Spinal cord (tissue), 10 donors: Measurements from ENCODE around the gene BRAF. TPM values are rescaled to one million over a fixed set of nuclear protein-coding genes. Genes with fewer than 3 reads are reported as not detected.
"Not testable (repeated sequence)": the region's sequence is repeated elsewhere in the genome, so short reads cannot be mapped to it uniquely, and the experiment has no call there.

Experiments used
- DNase-seq, 6 donors: peaks; one replicate each; pipeline versions ENCODE4 v3.0.0 to v3.0.0-alpha.2; 2013 to 2015; ENCODE audit warnings: low spot score in 6 of 6, low read depth in 4 of 6
- H3K27ac ChIP-seq: one replicate; pipeline ENCODE4 v1.5.1; 2013; ENCODE audit warnings: low read depth, low read length, control low read depth
- H3K27me3 ChIP-seq: one replicate; pipeline ENCODE4 v1.6.1; 2013; ENCODE audit warnings: low read length; ENCODE audit not compliant: control insufficient read depth, insufficient read depth
- H3K36me3 ChIP-seq: one replicate; pipeline ENCODE4 v1.6.1; 2013; ENCODE audit warnings: low read length; ENCODE audit not compliant: control insufficient read depth, insufficient read depth
- H3K4me1 ChIP-seq: one replicate; pipeline ENCODE4 v1.6.1; 2013; ENCODE audit warnings: low read length; ENCODE audit not compliant: control insufficient read depth, insufficient read depth
- H3K4me3 ChIP-seq: one replicate; pipeline ENCODE4 v1.5.1; 2013; ENCODE audit warnings: low read depth, low read length, control low read depth
- H3K9me3 ChIP-seq: one replicate; pipeline ENCODE4 v1.6.1; 2013; ENCODE audit warnings: low read length; ENCODE audit not compliant: control insufficient read depth, insufficient read depth
- WGBS: methylation state at CpG from one replicate; pipeline ENCODE4 v1.1.5; 2013; ENCODE audit warnings: missing lambda C conversion rate; ENCODE audit not compliant: insufficient coverage; 5-methylcytosine and 5-hydroxymethylcytosine counted together
- polyA plus RNA-seq, 2 donors: library from polyadenylated mRNA; unstranded; fragments of 120-200 nt; gene quantifications; one replicate each; pipeline ENCODE4 v1.2.1, GENCODE V29; 2013; ENCODE audit not compliant: insufficient read length in 2 of 2
- total RNA-seq, 2 donors: library from RNA; depleted of rRNA in 1 of 2; stranded (reverse); fragments of 120-200 nt in 1 of 2; fragments of >200 nt in 1 of 2; gene quantifications; one replicate each; pipeline versions ENCODE4 v1.2.3 to v1.2.4, GENCODE V29; 2013 to 2014
- donor health status: healthy.

The BRAF gene
- total and polyA plus RNA-seq, 4 donors, result 21.7 to 71.4 (median 31.1) TPM

GRCh38 chr7:140683657-140684056 is 241.1 kb downstream of the BRAF start:
- H3K4me3 ChIP-seq, result no peak overlapping the region
- no peaks in the 10 kb centered on the region for H3K9me3 ChIP-seq
- peaks cover 12% of the 10 kb centered on the region for H3K4me1 ChIP-seq
- peak in 2 of 6 donors; percentile 21 to 54 for DNase-seq
- H3K27ac ChIP-seq, result peak overlapping the region; percentile 52
- 39% methylated on average over 2 of the region's 3 CpGs for WGBS
- H3K27me3 ChIP-seq, result no peaks in the 10 kb centered on the region
- H3K36me3 ChIP-seq, result peaks cover 62% of the 10 kb centered on the region

DNA sequence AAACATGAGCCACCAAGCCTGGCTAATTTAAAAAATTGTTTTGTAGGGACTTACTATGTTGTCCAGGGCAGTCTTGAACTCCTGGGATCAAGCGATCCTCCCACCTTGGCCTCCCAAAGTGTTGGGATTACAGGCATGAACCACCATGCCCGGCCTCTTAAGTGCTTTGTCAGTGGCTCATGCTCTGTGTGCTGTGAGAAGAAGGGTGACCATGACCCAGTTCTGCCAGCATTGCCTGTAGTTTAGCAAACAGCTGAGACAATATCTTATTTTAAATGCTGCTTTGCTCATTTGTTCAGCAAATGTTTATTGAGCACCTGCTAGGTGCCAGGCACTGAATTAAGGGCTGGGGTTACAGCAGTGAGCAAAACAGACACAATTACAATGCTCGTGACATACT is 243.0 kb downstream of the BRAF start:
- H3K36me3 ChIP-seq, result peaks cover 53% of the 10 kb centered on the region
- DNase-seq, result no peak

DNA sequence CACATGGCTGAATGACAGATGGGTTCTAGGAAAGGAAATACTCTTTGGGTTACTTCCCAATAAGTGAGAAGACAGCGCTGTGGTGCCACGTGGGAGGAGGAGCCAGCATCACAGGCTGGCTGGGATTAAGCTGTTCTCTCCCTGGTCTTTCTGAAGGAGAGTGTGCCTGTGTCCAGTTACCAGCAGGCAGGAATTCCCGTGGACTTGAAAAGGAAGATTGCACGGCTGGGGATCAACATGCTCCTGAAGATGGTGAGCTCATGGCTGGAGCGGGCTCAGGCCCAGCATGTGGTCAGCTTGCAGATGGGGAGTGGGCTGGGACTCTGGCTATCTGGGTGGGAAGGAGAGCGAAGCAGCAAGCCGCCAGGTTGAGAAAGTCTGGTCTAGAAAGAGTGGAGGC is 243.8 kb downstream of the BRAF start:
- Histone ChIP-seq H3K4me1 (peaks cover 12% of the 10 kb centered on the region), H3K4me3 (no peak overlapping the region), H3K27ac (no peak overlapping the region), H3K9me3 (no peaks in the 10 kb centered on the region), H3K27me3 (no peaks in the 10 kb centered on the region), H3K36me3 (peaks cover 52% of the 10 kb centered on the region)
- no peak for DNase-seq
- WGBS, result 91% methylated on average over 7 of the region's 7 CpGs

More for the DNA sequence above, 243.0 kb downstream of the BRAF start:
- Histone ChIP-seq H3K4me3 (no peak overlapping the region), H3K27me3 (no peaks in the 10 kb centered on the region), H3K4me1 (peaks cover 12% of the 10 kb centered on the region), H3K9me3 (no peaks in the 10 kb centered on the region), H3K27ac (no peak overlapping the region)
- WGBS, result 100% methylated on average over 2 of the region's 3 CpGs

DNA sequence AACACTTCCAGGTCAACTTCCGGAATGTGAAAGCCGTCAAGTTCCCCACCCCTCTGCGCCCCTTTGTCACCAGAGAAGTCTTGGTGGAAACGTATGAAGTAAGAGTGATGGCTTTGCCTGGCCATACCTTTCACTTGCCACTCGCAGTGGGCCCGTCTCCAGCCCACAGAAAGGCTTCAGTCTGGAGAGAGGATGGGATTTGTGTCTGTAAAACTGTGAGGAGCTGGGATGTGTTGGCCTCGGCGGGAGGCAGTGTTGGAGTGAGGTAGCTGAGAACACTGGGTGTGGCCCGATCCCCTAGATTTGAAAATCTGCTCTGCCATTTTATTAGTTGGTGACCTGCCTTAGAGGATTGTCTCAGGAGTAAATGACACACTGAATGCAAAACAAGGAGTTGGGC is 245.5 kb downstream of the BRAF start:
- Histone ChIP-seq H3K9me3 (no peaks in the 10 kb centered on the region), H3K36me3 (peaks cover 41% of the 10 kb centered on the region), H3K4me1 (peaks cover 21% of the 10 kb centered on the region), H3K27ac (no peak overlapping the region), H3K27me3 (no peaks in the 10 kb centered on the region), H3K4me3 (no peak overlapping the region)
- WGBS, result 95% methylated on average over 5 of the region's 9 CpGs
- DNase-seq, result no peak

- 93% methylated on average over 5 of the region's 7 CpGs for WGBS
- Histone ChIP-seq H3K27me3 (no peaks in the 10 kb centered on the region), H3K36me3 (peaks cover 38% of the 10 kb centered on the region)
Measured at GRCh38 chr7:140678816-140679130, 246.0 kb downstream of the BRAF start.

GRCh38 chr7:140678081-140678815 is 246.5 kb downstream of the BRAF start:
- no peak overlapping the region for H3K4me3 ChIP-seq
- H3K36me3 ChIP-seq, result peaks cover 34% of the 10 kb centered on the region
- 95% methylated on average over 20 of the region's 20 CpGs for WGBS

More at GRCh38 chr7:140678816-140679130, 246.0 kb downstream of the BRAF start:
- Histone ChIP-seq H3K9me3 (no peaks in the 10 kb centered on the region), H3K4me1 (peaks cover 22% of the 10 kb centered on the region), H3K4me3 (no peak overlapping the region), H3K27ac (no peak overlapping the region)
- no peak for DNase-seq

DNA sequence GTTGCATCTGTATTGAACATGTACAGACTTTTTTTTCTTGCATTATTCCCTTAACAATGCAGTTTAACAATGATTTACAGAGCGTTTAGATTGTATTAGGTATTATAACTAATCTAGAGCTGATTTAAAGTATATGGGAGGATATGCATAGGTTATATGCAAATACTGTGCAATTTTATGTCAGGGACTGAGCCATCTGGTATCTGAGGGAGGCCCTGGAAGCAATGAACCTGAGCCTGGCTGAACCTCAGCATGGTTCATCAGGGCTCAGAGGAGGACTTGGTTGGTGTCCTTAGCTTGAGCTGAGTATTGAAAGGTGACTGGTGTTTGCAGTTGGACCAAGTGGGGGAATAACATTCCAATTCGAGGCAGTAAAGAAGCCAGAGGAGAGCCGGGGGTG is 247.2 kb downstream of the BRAF start:
- no peaks in the 10 kb centered on the region for H3K27me3 ChIP-seq
- WGBS, result 95% methylated on average over 2 of the region's 3 CpGs
- peaks cover 24% of the 10 kb centered on the region for H3K4me1 ChIP-seq
- no peak for DNase-seq
- peaks cover 34% of the 10 kb centered on the region for H3K36me3 ChIP-seq
- H3K27ac ChIP-seq, result no peak overlapping the region
- no peaks in the 10 kb centered on the region for H3K9me3 ChIP-seq
- no peak overlapping the region for H3K4me3 ChIP-seq

More at GRCh38 chr7:140678081-140678815, 246.5 kb downstream of the BRAF start:
- DNase-seq, result no peak
- Histone ChIP-seq H3K9me3 (no peaks in the 10 kb centered on the region), H3K27me3 (no peaks in the 10 kb centered on the region), H3K27ac (no peak overlapping the region), H3K4me1 (peaks cover 22% of the 10 kb centered on the region)

DNA sequence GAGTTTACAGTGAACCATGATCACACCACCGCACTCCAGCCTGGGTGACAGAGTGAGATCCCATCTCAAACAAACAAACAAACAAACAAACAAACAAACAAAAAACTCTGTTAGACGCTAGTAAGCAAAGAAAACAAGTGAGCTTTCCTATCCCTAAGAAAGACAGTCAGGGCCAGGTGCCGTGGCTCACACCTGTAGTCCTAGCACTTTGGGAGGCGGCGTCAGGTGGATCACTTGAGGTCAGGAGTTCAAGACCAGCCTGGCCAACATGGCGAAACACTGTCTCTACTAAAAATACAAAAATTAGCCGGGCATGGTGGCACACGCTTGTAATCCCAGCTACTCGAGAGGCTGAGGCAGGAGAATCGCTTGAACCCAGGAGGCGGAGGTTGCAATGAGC is 247.8 kb downstream of the BRAF start:
- 88% methylated on average over 8 of the region's 11 CpGs for WGBS
- Histone ChIP-seq H3K36me3 (peaks cover 34% of the 10 kb centered on the region), H3K4me1 (peaks cover 26% of the 10 kb centered on the region)
- not testable (repeated sequence) for DNase-seq, H3K4me3 ChIP-seq, H3K9me3 ChIP-seq, H3K27ac ChIP-seq, H3K27me3 ChIP-seq

DNA sequence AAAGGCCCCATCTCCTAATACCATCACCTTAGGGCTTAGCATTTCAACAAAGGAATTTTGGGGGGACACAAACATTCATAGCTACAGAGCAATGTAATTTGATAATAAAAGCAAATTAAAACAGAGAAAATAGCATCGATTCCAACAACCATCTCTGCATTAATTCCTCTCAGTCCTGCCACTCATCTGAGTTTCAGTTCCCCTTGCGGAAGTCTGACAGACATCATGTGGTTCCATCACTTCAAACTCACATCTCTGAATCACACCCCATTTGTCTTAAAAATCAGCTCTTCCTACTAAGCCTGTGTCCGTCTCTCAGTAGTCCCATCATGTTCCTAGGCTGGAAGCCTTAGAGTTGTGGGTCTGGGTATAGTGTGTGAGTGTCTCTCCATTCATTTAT is 248.4 kb downstream of the BRAF start:
- no peaks in the 10 kb centered on the region for H3K27me3 ChIP-seq
- no peak for DNase-seq
- no peak overlapping the region for H3K27ac ChIP-seq
- WGBS, result 100% methylated on average over 1 of the region's 3 CpGs
- H3K4me3 ChIP-seq, result no peak overlapping the region
- peaks cover 29% of the 10 kb centered on the region for H3K36me3 ChIP-seq
- peaks cover 29% of the 10 kb centered on the region for H3K4me1 ChIP-seq
- no peaks in the 10 kb centered on the region for H3K9me3 ChIP-seq

GRCh38 chr7:140675726-140676125 is 249.0 kb downstream of the BRAF start:
- 80% methylated on average over 1 of the region's 4 CpGs for WGBS
- Histone ChIP-seq H3K27ac (no peak overlapping the region), H3K27me3 (no peaks in the 10 kb centered on the region), H3K9me3 (no peaks in the 10 kb centered on the region), H3K4me1 (peaks cover 29% of the 10 kb centered on the region), H3K4me3 (no peak overlapping the region), H3K36me3 (peaks cover 24% of the 10 kb centered on the region)
- no peak for DNase-seq
